Sigmoid colon (tissue), 4 donors: ENCODE measurements around the gene CHERP.

Experiments
- EP300 ChIP-seq, 4 donors: sonication (generic); formaldehyde crosslinking; IDR thresholded peaks; one replicate each; pipeline ENCODE4 v1.6.1; 2017; ENCODE audit warnings: antibody characterized with exemption in 4 of 4
- POLR2A ChIP-seq, 2 donors: fragments of 450-650 bp; IDR thresholded peaks; one replicate each; pipeline ENCODE4 v1.6.1; 2016; ENCODE audit warnings: antibody characterized with exemption in 2 of 2, mild to moderate bottlenecking in 2 of 2, moderate library complexity in 2 of 2
- POLR2AphosphoS5 ChIP-seq, 4 donors: sonication (generic); formaldehyde crosslinking; IDR thresholded peaks; one replicate each; pipeline ENCODE4 v1.6.1; 2017; ENCODE audit warnings: antibody characterized with exemption in 4 of 4
- TF ChIP-seq, protein P1 (sequence below), 4 experiments: fragments of 450-650 bp in 3 of 4; fragments of 200-600 bp in 1 of 4; IDR thresholded peaks; one replicate each; pipeline ENCODE4 v1.5.1; 2016 to 2019; ENCODE audit warnings: antibody characterized with exemption in 4 of 4, mild to moderate bottlenecking in 3 of 4, moderate library complexity in 2 of 4

DNA sequence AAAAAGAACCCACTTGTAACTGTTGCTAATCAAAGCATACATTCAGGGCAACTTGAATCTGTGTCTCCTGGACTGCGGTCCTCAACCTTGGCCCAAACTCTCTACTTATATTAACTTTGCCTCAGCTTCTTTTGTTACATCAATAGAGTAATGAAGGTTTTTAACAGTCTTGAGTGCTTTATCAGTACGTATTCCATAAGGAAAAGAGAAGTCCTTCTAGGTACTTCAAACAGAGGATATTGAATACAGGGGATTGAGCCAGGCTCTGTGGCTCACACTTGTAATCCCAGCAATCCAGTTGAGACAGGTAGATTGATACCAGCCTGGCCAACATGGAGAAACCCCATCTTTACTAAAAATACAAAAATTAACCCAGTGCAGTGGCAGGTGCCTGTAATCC lies 69.2 kb downstream of the CHERP start:
- TF ChIP-seq, protein P1, sequence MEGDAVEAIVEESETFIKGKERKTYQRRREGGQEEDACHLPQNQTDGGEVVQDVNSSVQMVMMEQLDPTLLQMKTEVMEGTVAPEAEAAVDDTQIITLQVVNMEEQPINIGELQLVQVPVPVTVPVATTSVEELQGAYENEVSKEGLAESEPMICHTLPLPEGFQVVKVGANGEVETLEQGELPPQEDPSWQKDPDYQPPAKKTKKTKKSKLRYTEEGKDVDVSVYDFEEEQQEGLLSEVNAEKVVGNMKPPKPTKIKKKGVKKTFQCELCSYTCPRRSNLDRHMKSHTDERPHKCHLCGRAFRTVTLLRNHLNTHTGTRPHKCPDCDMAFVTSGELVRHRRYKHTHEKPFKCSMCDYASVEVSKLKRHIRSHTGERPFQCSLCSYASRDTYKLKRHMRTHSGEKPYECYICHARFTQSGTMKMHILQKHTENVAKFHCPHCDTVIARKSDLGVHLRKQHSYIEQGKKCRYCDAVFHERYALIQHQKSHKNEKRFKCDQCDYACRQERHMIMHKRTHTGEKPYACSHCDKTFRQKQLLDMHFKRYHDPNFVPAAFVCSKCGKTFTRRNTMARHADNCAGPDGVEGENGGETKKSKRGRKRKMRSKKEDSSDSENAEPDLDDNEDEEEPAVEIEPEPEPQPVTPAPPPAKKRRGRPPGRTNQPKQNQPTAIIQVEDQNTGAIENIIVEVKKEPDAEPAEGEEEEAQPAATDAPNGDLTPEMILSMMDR (IDR thresholded peaks at IDR 0.05) = no peak
- TF ChIP-seq POLR2AphosphoS5 (IDR thresholded peaks at IDR 0.05) (no peak), POLR2A (IDR thresholded peaks at IDR 0.05) (no peak), EP300 (IDR thresholded peaks at IDR 0.05) (no peak)
